Heart right ventricle (tissue), 16 donors: ENCODE results near the gene GPC5. TPM values are rescaled to one million over a fixed set of nuclear protein-coding genes. Genes with fewer than 3 reads are reported as not detected.

Experiments used
- ATAC-seq, 8 donors: fragments of 200-7000 bp; cut with Tn5 transposase; one replicate each; pipeline ENCODE4 v1.9.1; 2020; ENCODE audit warnings: mild to moderate bottlenecking in 8 of 8, moderate library complexity in 8 of 8, moderate number of reproducible peaks in 1 of 8
- DNase-seq, 2 donors: peaks; one replicate each; pipeline ENCODE4 v3.0.0-alpha.2; 2020
- H3K27ac ChIP-seq, 10 donors: fragments of 200-600 bp; sonication (generic) in 2 of 10; one replicate each; pipeline versions ENCODE4 v1.5.0 to v1.8.0; 2020 to 2022; ENCODE audit warnings: mild to moderate bottlenecking in 3 of 10
- H3K27me3 ChIP-seq, 7 donors: fragments of 200-600 bp; one replicate each; pipeline ENCODE4 v1.8.0; 2021 to 2022; ENCODE audit warnings: mild to moderate bottlenecking in 2 of 7
- H3K36me3 ChIP-seq, 9 donors: fragments of 200-600 bp; sonication (generic) in 1 of 9; one replicate each; pipeline versions ENCODE4 v1.5.0 to v1.8.0; 2020 to 2022; ENCODE audit warnings: mild to moderate bottlenecking in 2 of 9
- H3K4me1 ChIP-seq, 9 donors: fragments of 200-600 bp; sonication (generic) in 1 of 9; one replicate each; pipeline versions ENCODE4 v1.5.0 to v1.8.0; 2020 to 2022; ENCODE audit warnings: mild to moderate bottlenecking in 4 of 9
- H3K4me3 ChIP-seq, 10 donors: fragments of 200-600 bp; sonication (generic) in 2 of 10; one replicate each; pipeline versions ENCODE4 v1.5.0 to v1.8.0; 2020 to 2022; ENCODE audit warnings: mild to moderate bottlenecking in 7 of 10, moderate library complexity in 2 of 10
- H3K9me3 ChIP-seq, 11 donors: fragments of 200-600 bp in 10 of 11; sonication (generic) in 2 of 11; one replicate each; pipeline versions ENCODE4 v1.5.0 to v1.8.0; 2013 to 2022; ENCODE audit warnings: mild to moderate bottlenecking in 2 of 11, control low read depth in 1 of 11, moderate library complexity in 1 of 11
- CTCF ChIP-seq, 9 donors: fragments of 200-600 bp; sonication (generic) in 2 of 9; IDR thresholded peaks; one replicate each; pipeline versions ENCODE4 v1.5.0 to v1.8.0; 2021 to 2022; ENCODE audit warnings: antibody characterized with exemption in 9 of 9, mild to moderate bottlenecking in 5 of 9, moderate library complexity in 1 of 9
- WGBS, 2 donors: extraction: QIAGEN DNeasy Blood & Tissue Kit; methylation state at CpG; one replicate each; pipeline ENCODE4 v1.1.7; 2013; ENCODE audit warnings: inconsistent platforms in 1 of 2; 5-methylcytosine and 5-hydroxymethylcytosine counted together
- intact Hi-C, 10 donors: fragments of 100-400 bp; cut with DNase I; formaldehyde crosslinking; loops; one replicate each; pipeline versions ENCODE4 v1.11.1 to v1.14.2; 2022
- polyA plus RNA-seq, 2 donors: library from polyadenylated mRNA; stranded (reverse); fragments of 200-250 nt; gene quantifications; one replicate each; pipeline ENCODE4 v1.2.3, GENCODE V29; 2013
- total RNA-seq, 10 donors: library from RNA; stranded (reverse); fragmentation: NEBNext Ultra II Directional in 3 of 10; extraction: Animal tissue kit (Norgen Biotek cat#: 25700) in 3 of 10; gene quantifications; one replicate each; pipeline versions ENCODE4 v1.2.1 to v1.2.4, GENCODE V29; 2021 to 2023
- donor health status: Arrhythmogenic right ventricular cardiomyopathy.
- donor health status: ischemic (EF 13 %, LVEDD 7.1; RV severe dilation, severe dysfunction).
- donor health status: healthy with polysubstance abuse.
- donor health status: DM: no; HTN: yes; CAD: no.
- donor health status: DM: no; HTN: no; CAD: no.
- donor health status: ischemic (EF 25% LVEDD 6.9; RV normal size, moderate dysfunction).
- donor health status: ischemic (EF 25% LVEDD 5.7; RV mildly dilated, moderate dysfunction).
- donor health status: healthy.
- donor health status: DM: yes; HTN: yes; CAD: no.
- donor health status: Ischemic cardiomyopathy.
- donor health status: ischemic (EF 35%, LVEDD 5.7; RV mildly dilated, moderate dysfunction).
- donor health status: nonischemic (EF 11% LVEDD 7.7; RV severe dilation, severe dysfunction).
- donor health status: DM: yes; HTN: yes; CAD: no.
- donor health status: PGD.
- donor health status: ischemic (EF 29% LVEDD 5.4; RV normal size, mild dysfunction).
- donor health status: nonischemic (EF 23%, LVEDD 6.1; RV moderate dilation, normal function).

The GPC5 gene
- total and polyA plus RNA-seq, 12 donors: 0.01 to 3.5 (median 0.70) TPM; not detected in 1

GRCh38 chr13:92804926-92805325 lies 1406.5 kb downstream of the GPC5 start:
- ATAC-seq: no peak
- no peak overlapping the region for H3K4me3 ChIP-seq
- DNase-seq: no peak
- TF ChIP-seq CTCF (IDR thresholded peaks at IDR 0.05): no peak
- H3K36me3 ChIP-seq: no peaks in the 10 kb centered on the region
- peaks cover 0 to 5% (median 0%) of the 10 kb centered on the region in 9 donors for H3K4me1 ChIP-seq
- intact Hi-C loops: no loop called here
- peaks cover 0 to 6% (median 0%) of the 10 kb centered on the region in 11 donors for H3K9me3 ChIP-seq
- 63 to 68% methylated on average over 2 of the region's 2 CpGs for WGBS, 2 donors
- H3K27ac ChIP-seq: no peak overlapping the region
- no peaks in the 10 kb centered on the region for H3K27me3 ChIP-seq

GRCh38 chr13:92805766-92806165 lies 1407.3 kb downstream of the GPC5 start:
- Histone ChIP-seq H3K27ac (peak overlapping the region in 8 of 10 donors; percentile 15 to 64 (median 32)), H3K4me1 (peaks cover 0 to 5% (median 0%) of the 10 kb centered on the region in 9 donors), H3K9me3 (peaks cover 0 to 6% (median 0%) of the 10 kb centered on the region in 11 donors), H3K4me3 (peak overlapping the region in 7 of 10 donors; percentile 17 to 50 (median 42)), H3K36me3 (no peaks in the 10 kb centered on the region), H3K27me3 (no peaks in the 10 kb centered on the region)
- no peak for ATAC-seq
- intact Hi-C loops: no loop called here
- no peak for DNase-seq
- TF ChIP-seq CTCF (IDR thresholded peaks at IDR 0.05): no peak

- 55 to 66% methylated on average over 4 of the region's 4 CpGs for WGBS, 2 donors
- peak overlapping the region in 7 of 10 donors; percentile 17 to 50 (median 42) for H3K4me3 ChIP-seq
- peak in 5 of 8 donors; percentile 25 to 75 (median 49) for ATAC-seq
- H3K4me1 ChIP-seq: peaks cover 0 to 5% (median 0%) of the 10 kb centered on the region in 9 donors
- intact Hi-C loops: no loop called here
- H3K9me3 ChIP-seq: peaks cover 0 to 6% (median 0%) of the 10 kb centered on the region in 11 donors
- H3K27ac ChIP-seq: peak overlapping the region in 8 of 10 donors; percentile 15 to 64 (median 32)
- no peak for TF ChIP-seq CTCF (IDR thresholded peaks at IDR 0.05)
- H3K36me3 ChIP-seq: no peaks in the 10 kb centered on the region
- DNase-seq: no peak
- no peaks in the 10 kb centered on the region for H3K27me3 ChIP-seq
Measured at GRCh38 chr13:92806215-92806614, 1407.8 kb downstream of the GPC5 start.

GRCh38 chr13:92807353-92807752 lies 1408.9 kb downstream of the GPC5 start:
- intact Hi-C loops: no loop called here
- H3K27ac ChIP-seq: no peak overlapping the region
- H3K4me3 ChIP-seq: no peak overlapping the region
- no peak for TF ChIP-seq CTCF (IDR thresholded peaks at IDR 0.05)
- WGBS, 2 donors: 32 to 33% methylated on average over 3 of the region's 3 CpGs
- no peak for DNase-seq
- ATAC-seq: no peak
- no peaks in the 10 kb centered on the region for H3K27me3 ChIP-seq
- H3K9me3 ChIP-seq: peaks cover 0 to 14% (median 0%) of the 10 kb centered on the region in 11 donors
- H3K4me1 ChIP-seq: peaks cover 0 to 5% (median 0%) of the 10 kb centered on the region in 9 donors
- H3K36me3 ChIP-seq: no peaks in the 10 kb centered on the region
